SU-DHL-6 (cell line): ENCODE results near the gene COL15A1.

Source experiments
- CTCF ChIP-seq: fragments of 200-600 bp; sonication (generic); IDR thresholded peaks from one replicate; pipeline ENCODE4 v1.5.1; 2017; ENCODE audit warnings: antibody characterized with exemption, mild to moderate bottlenecking, low read length, moderate library complexity; ENCODE audit not compliant: insufficient read depth, poor library complexity, severe bottlenecking
- EZH2phosphoT487 ChIP-seq: fragments of 200-600 bp; sonication (generic), shearing (Covaris generic); conservative IDR thresholded peaks from 2 replicates; pipeline ENCODE4 v1.6.1; 2018; ENCODE audit warnings: mild to moderate bottlenecking, antibody characterized with exemption, low read length, moderate library complexity, mixed read lengths

- TF ChIP-seq CTCF (no peak), EZH2phosphoT487 (no peak)
These were observed 10.5 kb downstream of the COL15A1 start for GRCh38 chr9:98954244-98954610.
